RPMI8226 (cell line): ENCODE measurements around the gene RAMACL.
A peak's percentile ranks its signal among the peaks of the same experiment; 100 is the strongest.
"Not testable (repeated sequence)": the region's sequence is repeated elsewhere in the genome, so short reads cannot be mapped to it uniquely, and the experiment has no call there.

ENCODE experiments used
- DNase-seq: peaks from one replicate; pipeline ENCODE4 v3.0.0-alpha.2; 2015

The RAMACL gene

GRCh38 chr6:166552600-166552999 is 33.9 kb downstream of the RAMACL start:
- DNase-seq: no peak

GRCh38 chr6:166551754-166552495 is 34.6 kb downstream of the RAMACL start:
- DNase-seq: no peak

GRCh38 chr6:166546653-166547052 is 39.8 kb downstream of the RAMACL start:
- no peak for DNase-seq

- DNase-seq: no peak
These were observed 41.1 kb downstream of the RAMACL start for GRCh38 chr6:166545156-166546034.

- no peak for DNase-seq
These were observed 42.2 kb downstream of the RAMACL start for GRCh38 chr6:166544296-166544605.

- no peak for DNase-seq
These were observed 42.7 kb downstream of the RAMACL start for GRCh38 chr6:166543603-166544295.

- DNase-seq: no peak
These were observed 43.9 kb downstream of the RAMACL start for GRCh38 chr6:166542580-166542912.

- DNase-seq: peak; percentile 7
These were observed 44.5 kb downstream of the RAMACL start for GRCh38 chr6:166541876-166542579.

GRCh38 chr6:166541366-166541765 is 45.1 kb downstream of the RAMACL start:
- DNase-seq: no peak

GRCh38 chr6:166540631-166541331 is 45.7 kb downstream of the RAMACL start:
- DNase-seq: peak; percentile 68

- DNase-seq: no peak
These were observed 46.9 kb downstream of the RAMACL start for GRCh38 chr6:166539543-166539942.

GRCh38 chr6:166539011-166539385 is 47.5 kb downstream of the RAMACL start:
- not testable (repeated sequence) for DNase-seq

GRCh38 chr6:166538297-166539010 is 48.0 kb downstream of the RAMACL start:
- no peak for DNase-seq

- no peak for DNase-seq
These were observed 51.6 kb downstream of the RAMACL start for GRCh38 chr6:166534658-166535406.

GRCh38 chr6:166533205-166533824 is 53.2 kb downstream of the RAMACL start:
- no peak for DNase-seq
